Activated naive CD4-positive, alpha-beta T cell treated with anti-CD3 and anti-CD28 coated beads, Interleukin-2, amount 50 U/mL, for 72 hours (primary cell): ENCODE data around the gene ANKRD53. TPM values are rescaled to one million over a fixed set of nuclear protein-coding genes. Genes with fewer than 3 reads are reported as not detected.
"Not testable (repeated sequence)": the region's sequence is repeated elsewhere in the genome, so short reads cannot be mapped to it uniquely, and the experiment has no call there.

ENCODE experiments used
- ATAC-seq, 2 donors: fragments of 150-1000 bp; cut with Tn5 transposase; 2 replicates each; pipeline ENCODE4 v1.10.0; 2021; ENCODE audit warnings: mild to moderate bottlenecking in 2 of 2, moderate library complexity in 2 of 2
- DNase-seq, 2 donors: peaks; one replicate each; pipeline ENCODE4 v3.0.0; 2021 to 2022; ENCODE audit warnings: low spot score in 2 of 2
- H3K27ac Mint-ChIP-seq, 2 donors: one replicate each; pipeline ENCODE4 v1.8.0; 2022; ENCODE audit warnings: mild to moderate bottlenecking in 2 of 2, mixed read lengths in 2 of 2
- H3K36me3 Mint-ChIP-seq, 2 donors: one replicate each; pipeline ENCODE4 v1.8.0; 2022; ENCODE audit warnings: mixed read lengths in 2 of 2
- H3K9me3 Mint-ChIP-seq, 2 donors: one replicate each; pipeline ENCODE4 v1.8.0; 2022; ENCODE audit warnings: mixed read lengths in 2 of 2
- total RNA-seq, 2 donors: library from RNA; stranded (reverse); gene quantifications; one replicate each; pipeline ENCODE4 v1.2.3, GENCODE V29; 2022

Gene ANKRD53
- total RNA-seq, 2 donors from 2014 or later: 0.60 TPM; not detected in 1

DNA sequence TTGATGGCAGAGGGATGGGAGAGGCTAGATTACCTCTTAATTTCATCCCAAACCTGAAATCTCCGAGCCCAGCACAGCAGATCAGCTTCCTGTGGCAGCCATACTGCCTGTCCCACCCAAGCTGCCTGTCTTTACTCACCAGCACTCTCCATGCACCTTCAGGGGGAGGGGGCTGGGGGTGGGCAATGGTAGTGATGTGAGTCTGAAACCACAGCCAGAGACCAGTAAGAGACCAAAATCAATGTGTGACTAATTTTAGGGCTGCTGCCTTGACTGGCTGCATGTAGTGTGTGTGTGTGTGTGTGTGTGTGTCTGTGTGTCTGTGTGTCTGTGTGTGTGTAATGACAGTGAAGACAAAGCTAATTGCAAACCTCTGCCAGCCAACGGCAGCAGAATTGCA lies 27.9 kb downstream of the ANKRD53 start:
- ATAC-seq (peak in 1 of 2 donors; percentile 50), DNase-seq (no peak)
- H3K9me3 Mint-ChIP-seq: no peaks in the 10 kb centered on the region

DNA sequence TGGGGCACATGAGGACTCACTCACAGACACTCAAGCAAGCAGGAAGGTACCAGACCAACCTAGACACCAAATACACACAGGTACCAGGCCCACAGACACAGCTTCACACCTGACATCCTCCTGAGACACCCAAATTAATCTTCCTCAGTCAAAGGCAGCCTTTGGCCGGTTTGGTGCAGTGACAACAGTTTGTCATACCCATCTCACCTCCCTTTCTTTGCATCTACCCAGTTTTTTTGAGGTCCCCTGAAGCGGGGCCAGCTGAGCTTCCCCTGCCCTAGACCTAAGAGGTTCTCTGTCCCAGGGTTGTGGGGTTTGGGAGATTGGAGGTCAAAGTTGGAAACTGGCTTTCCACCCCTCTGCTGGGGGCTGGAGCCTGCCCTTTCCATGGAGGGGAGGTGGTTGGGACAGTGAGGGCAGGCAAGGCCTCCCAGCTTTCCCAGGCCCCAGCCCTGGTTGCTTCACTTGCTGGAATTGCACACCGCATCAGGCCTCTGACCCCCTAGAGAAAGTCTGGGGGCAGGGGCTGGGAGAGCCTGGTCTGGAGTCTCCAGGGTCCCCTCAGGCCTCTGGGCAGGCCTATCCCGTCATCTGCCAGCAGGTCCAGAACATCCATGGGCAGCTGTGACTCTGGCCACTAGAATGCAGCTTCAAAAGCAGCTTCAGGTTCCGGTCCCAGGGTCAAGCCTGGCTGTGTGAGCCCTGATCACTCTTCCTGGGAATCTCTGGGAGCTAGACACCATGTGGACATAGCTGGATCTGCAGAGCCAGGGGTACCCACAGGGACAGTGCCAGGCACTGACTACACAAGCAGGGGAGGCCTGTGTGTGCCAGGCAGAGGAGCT lies 28.7 kb downstream of the ANKRD53 start:
- Mint-ChIP-seq H3K9me3 (no peaks in the 10 kb centered on the region), H3K36me3 (no peaks in the 10 kb centered on the region)
- no peak for ATAC-seq

More for the DNA sequence above, 27.9 kb downstream of the ANKRD53 start:
- no peaks in the 10 kb centered on the region for H3K36me3 Mint-ChIP-seq
- H3K27ac Mint-ChIP-seq: no peak overlapping the region

DNA sequence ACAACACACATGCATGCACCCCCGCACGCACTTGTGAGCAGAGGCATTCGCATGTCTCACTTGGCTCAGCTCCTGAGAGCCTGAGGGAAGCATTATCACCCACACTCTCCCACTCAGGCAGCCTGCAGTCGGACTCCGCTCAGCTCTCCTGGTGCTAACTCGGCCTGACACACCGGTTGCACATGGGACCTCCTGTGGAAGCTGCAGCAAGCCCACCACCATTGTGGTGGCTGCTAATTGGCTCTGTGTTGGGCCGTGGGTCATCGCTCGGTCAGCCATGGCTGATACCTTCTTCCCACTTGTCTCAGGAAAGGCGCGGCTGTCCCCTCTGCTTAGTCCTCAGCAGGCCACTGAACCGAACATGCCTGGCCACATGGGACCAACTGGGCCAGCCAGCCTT lies 29.9 kb downstream of the ANKRD53 start:
- H3K9me3 Mint-ChIP-seq: no peaks in the 10 kb centered on the region
- peak overlapping the region in 1 of 2 donors; percentile 19 for H3K27ac Mint-ChIP-seq
- no peaks in the 10 kb centered on the region for H3K36me3 Mint-ChIP-seq
- no peak for ATAC-seq
- no peak for DNase-seq

More for the DNA sequence above, 28.7 kb downstream of the ANKRD53 start:
- no peak for DNase-seq
- peak overlapping the region in 1 of 2 donors; percentile 19 for H3K27ac Mint-ChIP-seq

DNA sequence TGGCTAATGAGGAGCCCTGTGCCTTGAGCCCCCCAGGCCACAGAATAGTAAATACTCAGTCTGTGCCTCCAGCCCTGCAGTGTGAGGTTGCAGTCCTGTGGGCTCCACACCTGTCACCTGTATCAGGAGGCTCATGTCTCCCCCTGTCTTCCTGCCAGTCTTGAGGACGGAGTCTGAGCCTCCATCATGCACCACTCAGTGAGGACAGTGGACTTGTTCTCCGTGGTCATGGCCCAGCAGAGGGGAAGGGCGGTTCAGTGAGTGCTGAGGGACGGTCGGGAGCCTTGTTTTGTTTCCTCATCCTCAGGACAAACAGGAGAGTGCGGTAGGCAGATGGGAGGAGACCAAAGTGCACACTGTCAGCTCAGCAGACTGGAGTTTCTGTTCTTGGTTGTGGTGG lies 33.4 kb downstream of the ANKRD53 start:
- H3K27ac Mint-ChIP-seq, H3K9me3 Mint-ChIP-seq, ATAC-seq: not testable (repeated sequence)

DNA sequence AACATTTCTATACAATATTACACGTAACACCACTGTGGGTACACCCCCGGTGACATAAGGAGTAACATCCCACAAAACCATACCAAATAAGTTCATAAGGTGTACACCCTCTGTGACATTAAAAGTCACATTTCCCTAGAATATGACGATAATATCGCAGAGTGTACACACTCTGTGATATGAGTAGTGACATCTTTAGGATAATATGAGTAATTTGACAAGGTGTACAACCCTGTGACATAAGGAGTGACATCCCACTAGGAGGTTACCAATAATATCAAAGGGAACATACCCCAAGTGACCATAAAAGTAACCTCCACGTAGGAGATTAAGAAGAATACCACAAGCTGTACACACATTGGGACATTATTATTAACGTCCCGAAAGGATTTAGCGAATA lies 40.2 kb downstream of the ANKRD53 start:
- Mint-ChIP-seq H3K36me3 (no peaks in the 10 kb centered on the region), H3K27ac (no peak overlapping the region), H3K9me3 (no peaks in the 10 kb centered on the region)
- ATAC-seq (peak; percentile 54 to 67), DNase-seq (no peak)

More for the DNA sequence above, 33.4 kb downstream of the ANKRD53 start:
- not testable (repeated sequence) for H3K36me3 Mint-ChIP-seq, DNase-seq

GRCh38 chr2:71019989-71020388 lies 41.6 kb downstream of the ANKRD53 start:
- ATAC-seq, H3K9me3 Mint-ChIP-seq, H3K27ac Mint-ChIP-seq, H3K36me3 Mint-ChIP-seq, DNase-seq: not testable (repeated sequence)

DNA sequence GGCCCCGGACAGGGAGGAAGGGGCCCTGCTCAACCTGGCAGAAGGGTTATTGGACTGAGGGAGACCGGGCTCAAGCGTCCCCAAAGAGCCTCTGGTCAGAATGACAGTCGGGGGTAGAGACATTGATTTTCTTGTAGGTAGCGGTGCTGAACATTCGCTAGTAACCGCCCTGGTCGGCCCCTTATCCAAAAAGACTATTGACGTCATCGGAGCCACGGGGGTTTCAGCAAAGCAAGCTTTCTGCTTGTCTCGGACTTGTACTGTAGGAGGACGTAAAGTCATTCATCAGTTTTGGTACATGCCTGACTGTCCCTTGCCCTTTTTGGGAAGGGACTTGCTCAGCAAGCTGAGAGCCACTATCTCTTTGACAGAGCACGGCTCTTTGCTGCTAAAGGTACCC lies 43.0 kb downstream of the ANKRD53 start:
- DNase-seq, H3K36me3 Mint-ChIP-seq, ATAC-seq, H3K9me3 Mint-ChIP-seq, H3K27ac Mint-ChIP-seq: not testable (repeated sequence)

GRCh38 chr2:71023553-71024243 lies 45.3 kb downstream of the ANKRD53 start:
- DNase-seq: peak; percentile 58 to 74
- not testable (repeated sequence) for H3K9me3 Mint-ChIP-seq, ATAC-seq, H3K36me3 Mint-ChIP-seq
- peak overlapping the region; percentile 60 to 71 for H3K27ac Mint-ChIP-seq

Other genes starting within 250 kb of the ANKRD53 start
- gene ADD2, start 210.4 kb upstream of the ANKRD53 start, total RNA-seq: 10 to 100 TPM; 18.3 to 76.0 TPM
- not detected for gene FIGLA, start 188.0 kb upstream of the ANKRD53 start, total RNA-seq
- gene CLEC4F, start 158.0 kb upstream of the ANKRD53 start, total RNA-seq: 1 to 10 TPM in 1 of 2 donors, not detected in 1; 3.7 TPM
- gene CD207, start 142.8 kb upstream of the ANKRD53 start, total RNA-seq: not detected
- under 1 TPM in 1 of 2 donors, not detected in 1; 0.21 TPM for gene VAX2, start 78.1 kb upstream of the ANKRD53 start, total RNA-seq
- gene ATP6V1B1, start 42.7 kb upstream of the ANKRD53 start, total RNA-seq: under 1 TPM in 1 of 2 donors, not detected in 1; 0.11 TPM
- gene TEX261, start 16.2 kb downstream of the ANKRD53 start, total RNA-seq: 10 to 100 TPM; 12.1 to 53.6 TPM
- 10 to 100 TPM; 48.4 to 77.4 TPM for gene NAGK, start 90.0 kb downstream of the ANKRD53 start, total RNA-seq
- 10 to 100 TPM; 16.7 to 18.0 TPM for gene MCEE, start 151.6 kb downstream of the ANKRD53 start, total RNA-seq
- gene MPHOSPH10, start 152.0 kb downstream of the ANKRD53 start, total RNA-seq: 10 to 100 TPM; 37.1 to 42.7 TPM
- 1 to 10 TPM; 2.5 to 3.7 TPM for gene PAIP2B, start 248.5 kb downstream of the ANKRD53 start, total RNA-seq